WERI-Rb-1 (cell line): Measurements from ENCODE around the gene TUT4.

Experiments
- DNase-seq: peaks from one replicate; pipeline ENCODE4 v3.0.0-alpha.2; 2020
- H3K27ac ChIP-seq: fragments of 250-450 bp; sonication (Bioruptor Pico); 2 replicates; pipeline ENCODE4 v1.5.1; 2020; ENCODE audit warnings: mild to moderate bottlenecking, moderate library complexity
- H3K27me3 ChIP-seq: fragments of 250-450 bp; sonication (Bioruptor Pico); 2 replicates; pipeline ENCODE4 v1.5.1; 2021; ENCODE audit warnings: mild to moderate bottlenecking, low read depth, moderate library complexity; ENCODE audit not compliant: insufficient read depth, severe bottlenecking
- H3K36me3 ChIP-seq: fragments of 250-450 bp; sonication (Bioruptor Pico); 2 replicates; pipeline ENCODE4 v1.5.1; 2020; ENCODE audit warnings: mild to moderate bottlenecking, moderate library complexity
- H3K4me3 ChIP-seq: 2 replicates; pipeline ENCODE4 v1.5.1; 2011; ENCODE audit warnings: low read depth, mild to moderate bottlenecking, control low read depth, low read length
- H3K9me3 ChIP-seq: fragments of 250-450 bp; sonication (Bioruptor Pico); 2 replicates; pipeline ENCODE4 v1.5.1; 2021; ENCODE audit warnings: mild to moderate bottlenecking, moderate library complexity; ENCODE audit not compliant: severe bottlenecking
- CTCF ChIP-seq: IDR thresholded peaks from 2 replicates; pipeline ENCODE4 v1.5.1; 2011; ENCODE audit warnings: low read depth, mild to moderate bottlenecking, control low read depth, inconsistent platforms, low read length

Gene TUT4

GRCh38 chr1:52576074-52576473 is 23.2 kb upstream of the TUT4 start:
- TF ChIP-seq CTCF, result no peak
- DNase-seq, result no peak
- Histone ChIP-seq H3K4me3 (no peak overlapping the region), H3K36me3 (no peaks in the 10 kb centered on the region), H3K27me3 (no peaks in the 10 kb centered on the region), H3K9me3 (no peaks in the 10 kb centered on the region), H3K27ac (no peak overlapping the region)

- no peak for TF ChIP-seq CTCF
- no peaks in the 10 kb centered on the region for H3K9me3 ChIP-seq
- no peak overlapping the region for H3K4me3 ChIP-seq
- H3K27ac ChIP-seq, result no peak overlapping the region
- DNase-seq, result no peak
- H3K27me3 ChIP-seq, result no peaks in the 10 kb centered on the region
- no peaks in the 10 kb centered on the region for H3K36me3 ChIP-seq
These were observed 21.7 kb upstream of the TUT4 start for GRCh38 chr1:52574594-52574993.

- Histone ChIP-seq H3K4me3 (no peak overlapping the region), H3K36me3 (no peaks in the 10 kb centered on the region), H3K27ac (no peak overlapping the region), H3K9me3 (no peaks in the 10 kb centered on the region), H3K27me3 (no peaks in the 10 kb centered on the region)
- DNase-seq, result no peak
- no peak for TF ChIP-seq CTCF
These were observed 19.5 kb upstream of the TUT4 start for GRCh38 chr1:52572387-52572786.

GRCh38 chr1:52571783-52572182 is 18.9 kb upstream of the TUT4 start:
- H3K36me3 ChIP-seq, result no peaks in the 10 kb centered on the region
- H3K4me3 ChIP-seq, result no peak overlapping the region
- DNase-seq, result no peak
- H3K27me3 ChIP-seq, result no peaks in the 10 kb centered on the region
- no peak overlapping the region for H3K27ac ChIP-seq
- no peaks in the 10 kb centered on the region for H3K9me3 ChIP-seq
- TF ChIP-seq CTCF, result no peak

- TF ChIP-seq CTCF, result no peak
- Histone ChIP-seq H3K36me3 (no peaks in the 10 kb centered on the region), H3K27me3 (no peaks in the 10 kb centered on the region), H3K4me3 (no peak overlapping the region), H3K27ac (no peak overlapping the region), H3K9me3 (no peaks in the 10 kb centered on the region)
- no peak for DNase-seq
These were observed 16.7 kb upstream of the TUT4 start for GRCh38 chr1:52569449-52570210.

- no peak for DNase-seq
- H3K27me3 ChIP-seq, result no peaks in the 10 kb centered on the region
- no peak overlapping the region for H3K4me3 ChIP-seq
These were observed 15.1 kb upstream of the TUT4 start for GRCh38 chr1:52567943-52568342.

More at GRCh38 chr1:52567943-52568342, 15.1 kb upstream of the TUT4 start:
- Histone ChIP-seq H3K27ac (no peak overlapping the region), H3K9me3 (no peaks in the 10 kb centered on the region), H3K36me3 (no peaks in the 10 kb centered on the region)
- TF ChIP-seq CTCF, result no peak
